Gastroesophageal sphincter (tissue), 4 donors: ENCODE measurements around the gene CFHR1. TPM values are rescaled to one million over a fixed set of nuclear protein-coding genes. Genes with fewer than 3 reads are reported as not detected.
"Not testable (repeated sequence)": the region's sequence is repeated elsewhere in the genome, so short reads cannot be mapped to it uniquely, and the experiment has no call there.

Source experiments
- ATAC-seq: fragments of 150-250 bp; one replicate; pipeline ENCODE4 v1.9.1; 2016; ENCODE audit warnings: mild to moderate bottlenecking, moderate library complexity
- H3K27ac ChIP-seq, 4 donors: fragments of 200-600 bp; sonication (generic) in 3 of 4; 1 replicate in 3 of 4; 2 replicates in 1 of 4; pipeline ENCODE4 v1.5.1; 2016 to 2019
- H3K27me3 ChIP-seq: fragments of 200-600 bp; sonication (generic); one replicate; pipeline ENCODE4 v1.5.1; 2019
- H3K36me3 ChIP-seq, 2 donors: fragments of 200-600 bp; sonication (generic); one replicate each; pipeline ENCODE4 v1.5.1; 2019; ENCODE audit warnings: control low read depth in 1 of 2
- H3K4me1 ChIP-seq, 3 donors: fragments of 200-600 bp; sonication (generic); 1 replicate in 2 of 3; 2 replicates in 1 of 3; pipeline ENCODE4 v1.5.1; 2016 to 2019; ENCODE audit warnings: control low read depth in 2 of 3
- H3K4me3 ChIP-seq, 2 donors: fragments of 200-600 bp; sonication (generic); one replicate each; pipeline ENCODE4 v1.5.1; 2019; ENCODE audit warnings: mild to moderate bottlenecking in 1 of 2, moderate library complexity in 1 of 2
- H3K9me3 ChIP-seq, 3 donors: fragments of 200-600 bp; sonication (generic); one replicate each; pipeline ENCODE4 v1.5.1; 2017 to 2019; ENCODE audit warnings: control low read depth in 2 of 3
- CTCF ChIP-seq, 4 experiments: fragments of 200-600 bp in 2 of 4; fragments of 450-650 bp in 2 of 4; sonication (generic) in 1 of 4; IDR thresholded peaks; one replicate each; pipeline ENCODE4 v1.5.1; 2017 to 2019; ENCODE audit warnings: antibody characterized with exemption in 4 of 4, mild to moderate bottlenecking in 2 of 4, moderate library complexity in 2 of 4
- EP300 ChIP-seq: sonication (generic); formaldehyde crosslinking; IDR thresholded peaks from one replicate; pipeline ENCODE4 v1.6.1; 2017; ENCODE audit warnings: antibody characterized with exemption, mild to moderate bottlenecking
- POLR2A ChIP-seq, 2 donors: fragments of 450-650 bp; IDR thresholded peaks; one replicate each; pipeline ENCODE4 v1.6.1; 2017; ENCODE audit warnings: antibody characterized with exemption in 2 of 2, mild to moderate bottlenecking in 2 of 2, moderate library complexity in 1 of 2
- POLR2AphosphoS5 ChIP-seq: sonication (generic); formaldehyde crosslinking; IDR thresholded peaks from one replicate; pipeline ENCODE4 v1.6.1; 2017; ENCODE audit warnings: antibody characterized with exemption
- WGBS, 2 donors: methylation state at CpG; one replicate each; pipeline ENCODE4 v1.1.5; 2018; ENCODE audit warnings: low coverage in 1 of 2; 5-methylcytosine and 5-hydroxymethylcytosine counted together
- total RNA-seq, 4 donors: library from RNA; depleted of rRNA; stranded (reverse); fragments of >200 nt; gene quantifications; one replicate each; pipeline ENCODE4 v1.1.0, GENCODE V29; 2016

The CFHR1 gene
- 1 to 10 TPM in 1 of 4 donors, not detected in 3; 1.3 TPM for total RNA-seq

GRCh38 chr1:196819531-196819930, at the start of gene CFHR1:
Gene CFHR1 (plus strand): TSS chr1:196819731. CDS start chr1:196819845, 114 bp downstream.
- H3K27me3 ChIP-seq, H3K36me3 ChIP-seq, H3K9me3 ChIP-seq, H3K27ac ChIP-seq, ATAC-seq, H3K4me3 ChIP-seq, H3K4me1 ChIP-seq: not testable (repeated sequence)
- WGBS, 2 donors, result no CpG with 5 or more reads among the region's 1 CpG

- not testable (repeated sequence) for H3K27me3 ChIP-seq, ATAC-seq
These were observed 49.7 kb upstream of the CFHR1 start for GRCh38 chr1:196769823-196770222.

GRCh38 chr1:196773713-196774112, 45.8 kb upstream of the CFHR1 start:
- H3K4me1 ChIP-seq, result no peaks in the 10 kb centered on the region
- H3K27me3 ChIP-seq, result no peaks in the 10 kb centered on the region
- no peak overlapping the region for H3K27ac ChIP-seq
- no peak for ATAC-seq
- H3K4me3 ChIP-seq, result no peak overlapping the region
- H3K36me3 ChIP-seq, result no peaks in the 10 kb centered on the region
- TF ChIP-seq EP300 (no peak), CTCF (IDR thresholded peaks at IDR 0.05) (no peak), POLR2A (IDR thresholded peaks at IDR 0.05) (no peak), POLR2AphosphoS5 (no peak)
- H3K9me3 ChIP-seq, result no peaks in the 10 kb centered on the region
- 80% methylated on average over 1 of the region's 1 CpG for WGBS, 2 donors

More at GRCh38 chr1:196769823-196770222, 49.7 kb upstream of the CFHR1 start:
- H3K36me3 ChIP-seq, H3K4me3 ChIP-seq, H3K4me1 ChIP-seq, H3K27ac ChIP-seq, H3K9me3 ChIP-seq: not testable (repeated sequence)
- WGBS, 2 donors, result 76 to 98% methylated on average over 4 of the region's 4 CpGs

- H3K4me1 ChIP-seq, result no peaks in the 10 kb centered on the region
- TF ChIP-seq POLR2A (IDR thresholded peaks at IDR 0.05), result no peak
- H3K27me3 ChIP-seq, result no peaks in the 10 kb centered on the region
- H3K4me3 ChIP-seq, result no peak overlapping the region
- ATAC-seq, result no peak
- H3K9me3 ChIP-seq, result no peaks in the 10 kb centered on the region
- H3K36me3 ChIP-seq, result no peaks in the 10 kb centered on the region
- WGBS, 2 donors, result 41 to 55% methylated on average over 2 of the region's 2 CpGs
- H3K27ac ChIP-seq, result no peak overlapping the region
These were observed 45.4 kb upstream of the CFHR1 start for GRCh38 chr1:196774175-196774574.

- Histone ChIP-seq H3K4me1 (no peaks in the 10 kb centered on the region), H3K27ac (no peak within 1 kb of the TSS), H3K27me3 (no peaks in the 10 kb centered on the region), H3K4me3 (no peak within 1 kb of the TSS), H3K9me3 (no peaks in the 10 kb centered on the region), H3K36me3 (no peaks in the 10 kb centered on the region)
- no peak for ATAC-seq
- TF ChIP-seq POLR2AphosphoS5 (no peak), POLR2A (IDR thresholded peaks at IDR 0.05) (no peak), CTCF (IDR thresholded peaks at IDR 0.05) (no peak), EP300 (no peak)
These were observed 44.9 kb upstream of the CFHR1 start, which contains the start of gene CFHR3 for GRCh38 chr1:196774603-196775002. Gene CFHR3 (plus strand): TSS chr1:196774840. CDS start chr1:196774887, 47 bp downstream.

- ATAC-seq, result no peak
- TF ChIP-seq CTCF (IDR thresholded peaks at IDR 0.05) (no peak), POLR2A (IDR thresholded peaks at IDR 0.05) (no peak), POLR2AphosphoS5 (no peak), EP300 (no peak)
- no peak overlapping the region for H3K4me3 ChIP-seq
- H3K9me3 ChIP-seq, result no peaks in the 10 kb centered on the region
- H3K4me1 ChIP-seq, result no peaks in the 10 kb centered on the region
- H3K27me3 ChIP-seq, result no peaks in the 10 kb centered on the region
- WGBS, 2 donors, result 79 to 91% methylated on average over 5 to 13 of the region's 13 CpGs
- H3K27ac ChIP-seq, result no peak overlapping the region
- no peaks in the 10 kb centered on the region for H3K36me3 ChIP-seq
These were observed 41.9 kb upstream of the CFHR1 start for GRCh38 chr1:196777603-196778002.

GRCh38 chr1:196779093-196779492, 40.4 kb upstream of the CFHR1 start:
- H3K4me3 ChIP-seq, result no peak overlapping the region
- H3K36me3 ChIP-seq, result no peaks in the 10 kb centered on the region
- no peaks in the 10 kb centered on the region for H3K9me3 ChIP-seq
- H3K27me3 ChIP-seq, result no peaks in the 10 kb centered on the region
- no peaks in the 10 kb centered on the region for H3K4me1 ChIP-seq
- no peak overlapping the region for H3K27ac ChIP-seq
- no peak for ATAC-seq
- 82 to 100% methylated on average over 1 of the region's 1 CpG for WGBS, 2 donors
- TF ChIP-seq POLR2AphosphoS5 (no peak), EP300 (no peak), POLR2A (IDR thresholded peaks at IDR 0.05) (no peak), CTCF (IDR thresholded peaks at IDR 0.05) (no peak)

- 88% methylated on average over 1 of the region's 1 CpG; no CpG with 5 or more reads in 1 of the 2 donors for WGBS, 2 donors
- H3K27ac ChIP-seq, H3K27me3 ChIP-seq, ATAC-seq, H3K4me1 ChIP-seq, H3K9me3 ChIP-seq, H3K36me3 ChIP-seq, H3K4me3 ChIP-seq: not testable (repeated sequence)
These were observed 28.3 kb upstream of the CFHR1 start for GRCh38 chr1:196791252-196791651.

GRCh38 chr1:196794103-196794502, 25.4 kb upstream of the CFHR1 start:
- not testable (repeated sequence) for H3K27ac ChIP-seq, H3K36me3 ChIP-seq, H3K27me3 ChIP-seq, H3K4me3 ChIP-seq, ATAC-seq, H3K9me3 ChIP-seq, H3K4me1 ChIP-seq
- WGBS, 2 donors, result 13 to 14% methylated on average over 3 to 4 of the region's 4 CpGs
